Gastroesophageal sphincter (tissue), 3 donors: Measurements from ENCODE around the gene SLC4A2.

Source experiments
- CTCF ChIP-seq, 4 experiments: fragments of 200-600 bp in 2 of 4; fragments of 450-650 bp in 2 of 4; sonication (generic) in 1 of 4; IDR thresholded peaks; one replicate each; pipeline ENCODE4 v1.5.1; 2017 to 2019; ENCODE audit warnings: antibody characterized with exemption in 4 of 4, mild to moderate bottlenecking in 2 of 4, moderate library complexity in 2 of 4
- EP300 ChIP-seq: sonication (generic); formaldehyde crosslinking; IDR thresholded peaks from one replicate; pipeline ENCODE4 v1.6.1; 2017; ENCODE audit warnings: antibody characterized with exemption, mild to moderate bottlenecking
- POLR2A ChIP-seq, 2 donors: fragments of 450-650 bp; IDR thresholded peaks; one replicate each; pipeline ENCODE4 v1.6.1; 2017; ENCODE audit warnings: antibody characterized with exemption in 2 of 2, mild to moderate bottlenecking in 2 of 2, moderate library complexity in 1 of 2

GRCh38 chr7:151038951-151039849, 20.2 kb upstream of the SLC4A2 start:
- TF ChIP-seq CTCF (IDR thresholded peaks at IDR 0.05) = no peak
- no peak for TF ChIP-seq POLR2A (IDR thresholded peaks at IDR 0.05)
- TF ChIP-seq EP300 = no peak
